NCI-H187 treated with DMSO at 0.1 percent for 48 hours (cell line): Measurements from ENCODE around the gene PROKR2.

ENCODE experiments used
- DNase-seq: peaks from one replicate; lab custom pipeline; 2025; lab: John Stamatoyannopoulos, UW

The PROKR2 gene

GRCh38 chr20:5316188-5317158 lies at the start of gene PROKR2:
Gene PROKR2 (minus strand): TSS chr20:5316954. CDS start chr20:5314369, 2,585 bp downstream.
- DNase-seq: no peak

- DNase-seq: no peak
These were observed 48.3 kb upstream of the PROKR2 start for GRCh38 chr20:5364997-5365597.

GRCh38 chr20:5364136-5364821 lies 47.5 kb upstream of the PROKR2 start:
- no peak for DNase-seq

- no peak for DNase-seq
These were observed 46.0 kb upstream of the PROKR2 start for GRCh38 chr20:5362771-5363170.

GRCh38 chr20:5361176-5361575 lies 44.4 kb upstream of the PROKR2 start:
- no peak for DNase-seq

- DNase-seq: no peak
These were observed 41.2 kb upstream of the PROKR2 start for GRCh38 chr20:5357946-5358345.

GRCh38 chr20:5356941-5357340 lies 40.2 kb upstream of the PROKR2 start:
- DNase-seq: no peak

GRCh38 chr20:5354901-5355300 lies 38.1 kb upstream of the PROKR2 start:
- no peak for DNase-seq

GRCh38 chr20:5353624-5354496 lies 37.1 kb upstream of the PROKR2 start:
- DNase-seq: no peak

- no peak for DNase-seq
These were observed 32.7 kb upstream of the PROKR2 start for GRCh38 chr20:5349448-5349847.

- no peak for DNase-seq
These were observed 25.3 kb upstream of the PROKR2 start for GRCh38 chr20:5342021-5342420.

GRCh38 chr20:5331340-5331739 lies 14.6 kb upstream of the PROKR2 start:
- no peak for DNase-seq

GRCh38 chr20:5328268-5328667 lies 11.5 kb upstream of the PROKR2 start:
- no peak for DNase-seq

- DNase-seq: no peak
These were observed 10.6 kb upstream of the PROKR2 start for GRCh38 chr20:5327356-5327755.

- no peak for DNase-seq
These were observed 957 bp downstream of the PROKR2 start for GRCh38 chr20:5315807-5316187.

GRCh38 chr20:5313916-5314315 lies 2.8 kb downstream of the PROKR2 start:
- no peak for DNase-seq

GRCh38 chr20:5312518-5312917 lies 4.2 kb downstream of the PROKR2 start:
- no peak for DNase-seq

- no peak for DNase-seq
These were observed 6.8 kb downstream of the PROKR2 start for GRCh38 chr20:5309971-5310370.

GRCh38 chr20:5298811-5299210 lies 17.9 kb downstream of the PROKR2 start:
- DNase-seq: no peak

GRCh38 chr20:5297280-5298004 lies 19.3 kb downstream of the PROKR2 start:
- no peak for DNase-seq

GRCh38 chr20:5290596-5290995 lies 26.2 kb downstream of the PROKR2 start:
- DNase-seq: no peak
